ENCODE data around the gene LRRC63. TPM values are rescaled to one million over a fixed set of nuclear protein-coding genes. Genes with fewer than 3 reads are reported as not detected.
"Not testable (repeated sequence)": the region's sequence is repeated elsewhere in the genome, so short reads cannot be mapped to it uniquely, and the experiment has no call there.

LRRC63 gene
- total RNA-seq, 1 donor from 2014 or later = 0.72 TPM

DNA sequence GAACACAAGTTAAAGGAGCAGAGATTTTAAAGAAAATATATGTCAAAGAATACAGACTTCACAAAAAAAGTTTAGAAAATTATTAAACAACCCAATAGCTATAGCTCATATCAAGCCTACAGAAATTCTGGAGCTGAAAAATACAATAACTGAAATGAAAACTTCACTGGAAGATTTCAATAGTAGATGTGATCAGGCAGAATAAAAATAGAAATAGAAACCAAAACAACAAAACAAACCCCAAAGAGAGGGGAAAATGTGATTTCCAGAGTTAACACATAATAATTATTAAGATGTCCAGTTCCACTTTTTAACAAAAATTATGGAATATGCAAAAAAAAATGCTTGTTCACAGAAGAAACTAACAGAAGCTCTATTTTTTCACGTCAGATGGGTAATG is 23.6 kb downstream of the LRRC63 start:
- no peak for DNase-seq (ENCODE audit: low spot score)

DNA sequence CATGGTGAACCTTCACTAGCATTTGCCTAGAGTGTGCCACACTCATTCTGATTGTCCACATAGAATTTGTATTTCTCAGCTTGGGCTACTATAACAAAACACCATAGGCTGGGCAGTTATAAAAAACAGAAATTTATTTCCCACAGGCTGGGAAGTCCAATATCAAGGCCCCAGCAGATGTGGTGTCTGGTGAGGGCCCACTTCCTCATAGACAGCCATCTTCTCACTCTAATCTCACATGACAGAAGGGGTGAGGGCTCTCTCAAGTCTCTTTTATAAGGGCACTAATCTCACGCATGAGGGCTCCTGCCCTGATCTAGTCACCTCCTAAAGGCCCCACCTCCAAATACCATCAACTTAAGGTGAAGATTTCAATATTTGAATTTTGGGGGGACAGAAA is 53.6 kb downstream of the LRRC63 start:
- no peak for DNase-seq (ENCODE audit: low spot score)

GRCh38 chr13:46267166-46267565 is 55.4 kb downstream of the LRRC63 start:
- DNase-seq (ENCODE audit: low spot score) = no peak

- no peak for DNase-seq (ENCODE audit: low spot score)
Observed at GRCh38 chr13:46270416-46270815, 58.7 kb downstream of the LRRC63 start.

DNA sequence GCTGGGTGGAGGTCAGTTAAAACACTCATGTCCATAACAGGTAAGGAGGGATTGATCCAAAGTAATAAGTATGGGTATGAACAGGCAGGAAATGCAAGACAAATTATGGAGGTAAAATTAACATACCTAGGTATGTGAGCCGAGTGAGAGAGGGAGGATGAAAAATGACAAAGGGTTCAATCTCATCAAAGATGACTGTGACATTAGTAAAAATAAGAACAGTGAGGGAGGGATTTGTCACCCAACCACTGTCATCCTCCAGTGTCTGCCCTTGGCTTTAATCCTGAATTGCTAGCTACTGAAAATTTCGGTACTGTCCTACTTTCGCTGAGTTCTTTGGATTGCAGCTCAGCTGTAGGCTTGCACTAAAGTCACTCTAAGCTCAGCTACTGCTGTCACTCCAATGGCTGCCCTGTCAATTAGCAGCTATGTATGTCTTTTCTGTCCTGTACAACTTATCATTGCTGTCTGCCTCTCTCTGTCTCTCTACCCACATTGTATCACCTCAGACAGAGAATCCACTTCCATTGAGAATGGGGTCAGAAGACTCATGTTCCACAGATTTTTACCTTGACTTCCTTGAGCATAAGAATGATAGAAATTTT is 62.5 kb downstream of the LRRC63 start:
- DNase-seq (ENCODE audit: low spot score) = no peak

GRCh38 chr13:46278474-46278873 is 66.7 kb downstream of the LRRC63 start:
- DNase-seq (ENCODE audit: low spot score) = no peak

- no peak for DNase-seq (ENCODE audit: low spot score)
Observed at GRCh38 chr13:46281779-46282178, 70.1 kb downstream of the LRRC63 start.

- not testable (repeated sequence) for DNase-seq (ENCODE audit: low spot score)
Observed at GRCh38 chr13:46283912-46284824, 72.4 kb downstream of the LRRC63 start.

GRCh38 chr13:46286972-46287371 is 75.2 kb downstream of the LRRC63 start:
- no peak for DNase-seq (ENCODE audit: low spot score)

DNA sequence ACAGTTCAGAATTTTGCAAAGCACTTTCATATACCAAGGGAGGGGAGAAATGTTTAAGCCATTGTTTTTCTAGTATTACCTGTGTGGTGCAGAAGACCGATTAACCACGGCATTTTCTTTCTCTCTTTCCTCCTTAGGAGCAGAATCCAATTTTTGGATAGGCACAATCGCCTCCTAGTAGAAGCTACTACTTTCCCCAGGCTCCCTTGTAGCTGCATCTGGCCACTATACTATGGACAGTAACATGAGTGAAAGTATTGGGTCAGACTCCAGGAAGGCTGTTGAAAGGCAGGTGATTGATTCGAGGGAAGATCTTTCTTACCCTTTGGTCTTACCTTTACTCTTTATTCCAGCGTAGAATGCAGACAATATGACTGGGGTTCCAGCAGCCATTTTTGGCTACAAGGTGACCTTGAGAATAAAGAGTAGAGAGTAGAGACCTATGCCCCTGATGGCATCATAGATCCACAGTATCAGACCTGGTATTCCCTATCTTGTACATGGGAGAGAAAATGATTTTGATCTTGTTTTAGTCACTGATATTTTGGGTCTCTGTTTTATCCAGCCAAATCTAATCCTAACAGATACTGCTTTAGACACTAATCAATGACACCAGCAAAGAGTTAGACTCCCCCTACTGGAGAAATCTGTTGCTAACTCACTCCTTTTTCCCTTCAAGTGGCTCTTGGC is 77.0 kb downstream of the LRRC63 start:
- DNase-seq (ENCODE audit: low spot score) = peak; percentile 29

- no peak for DNase-seq (ENCODE audit: low spot score)
Observed at GRCh38 chr13:46289260-46289955, 77.7 kb downstream of the LRRC63 start.

- no peak for DNase-seq (ENCODE audit: low spot score)
Observed at GRCh38 chr13:46290434-46290833, 78.7 kb downstream of the LRRC63 start.

DNA sequence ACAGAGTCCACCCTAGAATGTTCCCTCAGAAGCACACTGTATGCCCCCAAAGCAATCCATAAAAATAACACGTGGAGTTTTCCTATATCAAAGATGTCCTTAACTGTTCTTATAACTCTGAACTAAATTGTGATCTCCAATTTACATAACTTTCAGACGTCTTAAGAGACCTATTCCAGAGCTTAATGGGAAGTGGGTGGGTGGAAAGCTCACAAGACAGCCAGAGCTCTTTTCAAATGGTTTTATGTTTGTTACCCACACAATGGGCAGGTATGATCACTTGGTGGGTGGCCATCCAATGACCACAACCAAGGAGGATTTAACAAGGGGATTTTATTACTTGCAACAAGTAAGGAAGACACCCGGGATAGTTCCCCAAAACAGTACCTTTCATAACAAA is 81.7 kb downstream of the LRRC63 start:
- no peak for DNase-seq (ENCODE audit: low spot score)

- peak; percentile 22 for DNase-seq (ENCODE audit: low spot score)
Observed at GRCh38 chr13:46295491-46296114, 83.9 kb downstream of the LRRC63 start.

- peak; percentile 78 for DNase-seq (ENCODE audit: low spot score)
Observed at GRCh38 chr13:46296115-46296822, 84.5 kb downstream of the LRRC63 start.

GRCh38 chr13:46296921-46297320 is 85.2 kb downstream of the LRRC63 start:
- DNase-seq (ENCODE audit: low spot score) = no peak

DNA sequence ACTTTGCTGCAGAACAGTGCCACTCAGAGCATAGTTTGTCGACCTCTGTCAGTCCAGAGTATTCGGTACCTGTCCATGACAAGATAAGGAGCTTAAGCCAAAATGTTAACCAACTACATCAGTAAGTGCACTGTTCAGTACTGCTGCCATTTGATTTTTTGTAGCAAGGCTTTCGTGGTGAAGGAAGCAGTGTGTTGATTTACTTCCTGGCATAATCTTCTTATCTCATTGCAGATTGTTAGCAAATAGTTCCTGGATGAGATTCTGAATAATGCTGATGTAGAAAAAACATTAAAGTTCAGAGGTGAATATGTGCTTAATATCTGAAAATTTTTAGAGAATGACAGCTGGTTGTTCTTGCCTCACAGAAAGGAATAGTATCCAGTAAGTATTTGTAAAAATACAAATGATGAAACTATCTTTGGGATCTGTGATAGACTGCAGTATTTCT is 85.7 kb downstream of the LRRC63 start:
- peak; percentile 28 for DNase-seq (ENCODE audit: low spot score)

DNA sequence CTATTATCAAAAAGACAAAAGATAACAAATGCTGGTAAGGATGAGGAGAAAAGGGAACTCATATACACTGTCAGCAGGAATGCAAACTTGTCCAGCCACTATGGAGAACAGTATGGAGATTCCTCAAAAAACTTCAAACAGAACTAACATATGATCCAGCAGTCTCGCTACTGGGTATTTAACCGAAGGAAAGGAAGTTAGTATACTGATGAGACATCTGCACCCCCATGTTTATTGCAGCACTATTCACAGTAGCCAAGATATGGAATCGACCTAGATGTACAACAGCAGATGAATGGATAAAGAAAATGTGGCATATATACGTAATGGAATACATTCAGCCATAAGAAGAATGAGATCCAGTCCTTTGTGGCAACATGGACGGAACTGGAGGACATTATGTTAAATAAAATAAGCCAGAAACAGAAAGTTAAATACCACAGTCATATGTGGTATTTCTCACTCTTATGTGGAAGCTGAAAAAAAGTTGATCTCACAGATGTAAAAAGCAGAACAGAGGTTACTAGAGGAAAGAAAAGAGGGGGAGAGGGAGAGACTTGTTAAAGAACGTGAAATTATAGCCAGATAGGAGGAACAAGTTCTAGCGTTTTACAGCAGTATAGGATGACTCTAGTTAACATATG is 92.1 kb downstream of the LRRC63 start:
- DNase-seq (ENCODE audit: low spot score) = no peak

- DNase-seq (ENCODE audit: low spot score) = no peak
Observed at GRCh38 chr13:46304546-46304945, 92.8 kb downstream of the LRRC63 start.

GRCh38 chr13:46307554-46307953 is 95.8 kb downstream of the LRRC63 start:
- DNase-seq (ENCODE audit: low spot score) = no peak
